Neutrophil (primary cell): Measurements from ENCODE around the gene ME3.

ENCODE experiments used
- H3K27ac ChIP-seq: fragments of 200-600 bp; sonication (generic); 2 replicates; pipeline ENCODE4 v1.5.1; 2016; ENCODE audit warnings: mild to moderate bottlenecking, moderate library complexity
- H3K27me3 ChIP-seq: fragments of 200-600 bp; sonication (generic); 2 replicates; pipeline ENCODE4 v1.6.0; 2016; ENCODE audit warnings: mild to moderate bottlenecking
- H3K36me3 ChIP-seq: fragments of 200-600 bp; sonication (generic); 2 replicates; pipeline ENCODE4 v1.5.1; 2017
- H3K4me1 ChIP-seq, 2 experiments: fragments of 200-600 bp in 1 of 2; sonication (generic) in 1 of 2; 1 replicate in 1 of 2; 2 replicates in 1 of 2; pipeline versions ENCODE4 v1.5.1 to v1.6.1; 2013 to 2016; ENCODE audit warnings: low read depth in 1 of 2, low read length in 1 of 2, mild to moderate bottlenecking in 1 of 2, moderate library complexity in 1 of 2; ENCODE audit not compliant: control insufficient read depth in 1 of 2, insufficient read depth in 1 of 2
- H3K4me3 ChIP-seq, 2 experiments: fragments of 200-600 bp in 1 of 2; sonication (generic) in 1 of 2; 1 replicate in 1 of 2; 2 replicates in 1 of 2; pipeline ENCODE4 v1.5.1; 2013 to 2016; ENCODE audit warnings: low read depth in 1 of 2, low read length in 1 of 2, mild to moderate bottlenecking in 1 of 2, moderate library complexity in 1 of 2
- H3K9me3 ChIP-seq: fragments of 200-600 bp; sonication (generic); 2 replicates; pipeline ENCODE4 v1.5.1; 2016
- CTCF ChIP-seq: fragments of 200-600 bp; sonication (generic); IDR thresholded peaks from 2 replicates; pipeline ENCODE4 v1.5.1; 2016; ENCODE audit warnings: antibody characterized with exemption

ME3 gene

GRCh38 chr11:86594746-86595145, 77.7 kb downstream of the ME3 start:
- no peaks in the 10 kb centered on the region for H3K36me3 ChIP-seq
- peaks cover 0 to 6% of the 10 kb centered on the region in 2 experiments for H3K4me1 ChIP-seq
- H3K27ac ChIP-seq: no peak overlapping the region
- H3K9me3 ChIP-seq: no peaks in the 10 kb centered on the region
- H3K27me3 ChIP-seq: no peaks in the 10 kb centered on the region
- no peak overlapping the region for H3K4me3 ChIP-seq
- TF ChIP-seq CTCF: no peak

- H3K4me1 ChIP-seq: peaks cover 0 to 6% of the 10 kb centered on the region in 2 experiments
- no peaks in the 10 kb centered on the region for H3K9me3 ChIP-seq
- no peak for TF ChIP-seq CTCF
- no peak overlapping the region for H3K27ac ChIP-seq
- no peaks in the 10 kb centered on the region for H3K27me3 ChIP-seq
- no peak overlapping the region for H3K4me3 ChIP-seq
- no peaks in the 10 kb centered on the region for H3K36me3 ChIP-seq
Observed at GRCh38 chr11:86593833-86594232, 78.6 kb downstream of the ME3 start.

GRCh38 chr11:86592659-86593451, 79.6 kb downstream of the ME3 start:
- no peaks in the 10 kb centered on the region for H3K36me3 ChIP-seq
- H3K4me3 ChIP-seq: no peak overlapping the region
- no peaks in the 10 kb centered on the region for H3K27me3 ChIP-seq
- no peak for TF ChIP-seq CTCF
- H3K4me1 ChIP-seq: peaks cover 0 to 6% of the 10 kb centered on the region in 2 experiments
- no peak overlapping the region for H3K27ac ChIP-seq
- no peaks in the 10 kb centered on the region for H3K9me3 ChIP-seq

- no peak overlapping the region for H3K4me3 ChIP-seq
- H3K36me3 ChIP-seq: no peaks in the 10 kb centered on the region
- H3K27me3 ChIP-seq: no peaks in the 10 kb centered on the region
- no peak overlapping the region for H3K27ac ChIP-seq
- no peak for TF ChIP-seq CTCF
- H3K4me1 ChIP-seq: peaks cover 0 to 5% of the 10 kb centered on the region in 2 experiments
- H3K9me3 ChIP-seq: no peaks in the 10 kb centered on the region
Observed at GRCh38 chr11:86592047-86592591, 80.3 kb downstream of the ME3 start.

- no peak overlapping the region for H3K27ac ChIP-seq
- no peak overlapping the region for H3K4me3 ChIP-seq
- H3K9me3 ChIP-seq: no peaks in the 10 kb centered on the region
- H3K4me1 ChIP-seq: no peaks in the 10 kb centered on the region
- no peaks in the 10 kb centered on the region for H3K36me3 ChIP-seq
- no peak for TF ChIP-seq CTCF
- no peaks in the 10 kb centered on the region for H3K27me3 ChIP-seq
Observed at GRCh38 chr11:86591631-86592030, 80.8 kb downstream of the ME3 start.
